Measurements from ENCODE around the gene A3GALT2.

The A3GALT2 gene

GRCh38 chr1:33320619-33321165 is at the start of gene A3GALT2:
Gene A3GALT2, minus strand, starts transcription at chr1:33321098. Its CDS starts 0 bp downstream, at chr1:33321098.
- DNase-seq: peak; percentile 44

DNA sequence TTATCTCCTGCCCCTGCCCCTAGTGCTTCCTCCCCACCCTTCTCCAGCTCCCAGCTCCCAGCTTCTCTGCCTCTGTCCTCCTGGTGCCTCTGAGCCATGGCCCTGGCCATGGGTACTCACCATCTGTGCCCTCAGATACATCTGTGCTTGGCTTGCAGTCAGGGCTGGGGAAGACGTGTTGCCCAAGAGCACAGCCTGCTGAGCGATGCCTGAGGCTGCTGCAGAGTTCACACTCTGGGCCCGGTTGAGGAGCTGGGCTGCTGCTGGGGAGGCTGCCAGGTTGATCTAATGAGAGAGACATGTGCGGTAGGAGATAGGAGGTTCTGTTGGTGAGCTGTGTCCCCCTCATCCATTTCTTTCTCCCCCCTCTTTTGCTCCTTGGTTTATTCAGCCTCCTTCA is 49.4 kb upstream of the A3GALT2 start:
- no peak for DNase-seq

GRCh38 chr1:33369764-33370163 is 48.9 kb upstream of the A3GALT2 start:
- no peak for DNase-seq

- DNase-seq: no peak
Observed at GRCh38 chr1:33369081-33369480, 48.2 kb upstream of the A3GALT2 start.

DNA sequence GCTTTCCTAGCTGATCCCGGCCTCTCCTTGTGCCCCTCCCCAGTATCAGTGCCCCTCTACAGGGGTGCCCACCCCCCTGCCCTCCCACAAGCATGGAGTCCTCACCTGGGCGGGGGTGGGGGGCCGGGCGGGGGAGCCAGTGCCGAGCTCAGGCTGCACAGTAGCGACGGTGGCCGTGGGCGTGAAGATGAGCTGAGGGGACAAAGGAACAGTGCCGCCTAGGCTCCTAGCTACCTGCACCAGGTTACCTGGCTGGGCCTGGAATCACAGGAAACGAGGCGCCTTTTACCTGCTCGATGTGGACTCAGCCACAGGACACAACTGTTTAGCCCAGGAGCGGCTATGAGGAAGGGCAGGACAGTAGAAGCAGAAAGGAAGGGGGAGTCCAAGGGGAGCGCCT is 47.5 kb upstream of the A3GALT2 start:
- DNase-seq: no peak

- peak; percentile 94 for DNase-seq
Observed at GRCh38 chr1:33367485-33368405, 46.8 kb upstream of the A3GALT2 start.

DNA sequence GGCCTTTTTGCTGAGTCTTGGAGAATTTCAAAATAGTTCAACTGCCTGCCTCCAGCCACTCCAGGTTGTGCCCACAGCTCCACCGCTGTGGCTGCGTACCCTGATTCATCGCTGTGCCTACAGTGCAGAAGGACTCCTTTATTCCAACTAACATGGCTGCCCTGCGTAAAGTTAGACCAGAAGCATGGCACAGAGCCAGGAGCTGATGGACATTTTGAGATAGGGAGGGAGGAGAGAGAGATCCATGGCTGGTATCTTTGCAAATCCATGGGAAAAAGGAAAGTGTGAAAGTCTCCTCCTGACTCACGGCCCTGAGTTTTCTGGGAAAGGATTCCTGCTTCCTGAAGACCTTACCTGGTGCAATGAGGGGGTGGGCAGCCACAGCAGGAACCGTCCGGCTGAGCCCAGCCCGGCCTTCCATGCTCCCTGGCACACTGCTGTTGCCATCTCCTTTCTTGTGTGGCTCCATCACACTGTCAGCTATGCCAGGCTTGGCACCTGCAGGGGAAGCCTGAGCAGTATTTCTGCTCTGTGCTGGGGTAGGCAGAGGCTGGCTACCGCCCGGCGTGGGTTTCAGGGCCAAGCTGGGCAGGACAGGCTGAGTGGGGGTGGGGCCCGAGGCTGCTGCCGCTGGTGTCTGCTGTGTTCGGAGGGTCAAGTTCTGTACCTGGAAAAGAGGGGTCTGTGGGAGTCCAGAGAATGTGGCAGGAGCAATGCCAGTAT is 46.0 kb upstream of the A3GALT2 start:
- no peak for DNase-seq

GRCh38 chr1:33365560-33365997 is 44.7 kb upstream of the A3GALT2 start:
- no peak for DNase-seq

DNA sequence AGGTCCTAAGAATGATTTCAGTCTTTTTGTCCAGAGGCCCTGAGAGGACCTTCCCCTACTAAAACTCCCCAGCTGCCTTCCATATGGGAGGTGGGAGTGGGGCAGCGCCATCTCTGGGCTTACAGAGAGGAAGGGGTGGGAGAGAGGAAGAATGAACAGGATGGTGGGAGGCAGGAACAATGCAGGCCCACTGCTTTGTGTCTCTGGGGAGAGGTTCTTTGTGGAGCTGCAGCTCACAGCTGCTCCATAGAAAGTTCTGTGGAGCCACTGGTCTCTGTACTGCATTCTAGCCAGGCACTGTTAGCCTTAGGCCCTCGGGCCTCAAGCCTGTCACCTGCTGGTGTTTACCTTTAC is 43.6 kb upstream of the A3GALT2 start:
- DNase-seq: no peak

DNA sequence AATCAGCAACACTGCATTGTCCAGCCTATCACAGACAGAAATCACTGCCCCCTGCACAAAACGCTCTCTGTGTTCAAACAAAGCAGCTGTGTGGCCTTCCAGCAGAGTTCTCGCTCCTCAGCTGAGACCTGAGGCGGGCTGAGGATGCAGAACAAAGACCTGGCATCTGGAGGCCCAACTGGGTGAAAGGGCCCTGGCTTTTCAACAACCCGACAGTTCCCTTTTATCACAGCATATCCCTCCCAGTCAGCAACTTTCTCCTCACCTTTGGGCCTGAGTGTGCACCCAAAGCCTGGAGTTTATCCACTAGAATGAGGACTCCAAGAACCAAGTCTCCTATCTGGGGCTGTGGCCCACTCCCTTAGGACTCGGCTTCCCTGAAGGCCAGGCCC is 42.6 kb upstream of the A3GALT2 start:
- DNase-seq: no peak

- DNase-seq: no peak
Observed at GRCh38 chr1:33363021-33363420, 42.1 kb upstream of the A3GALT2 start.

- DNase-seq: no peak
Observed at GRCh38 chr1:33361532-33362235, 40.8 kb upstream of the A3GALT2 start.

GRCh38 chr1:33360367-33360766 is 39.5 kb upstream of the A3GALT2 start:
- DNase-seq: no peak

DNA sequence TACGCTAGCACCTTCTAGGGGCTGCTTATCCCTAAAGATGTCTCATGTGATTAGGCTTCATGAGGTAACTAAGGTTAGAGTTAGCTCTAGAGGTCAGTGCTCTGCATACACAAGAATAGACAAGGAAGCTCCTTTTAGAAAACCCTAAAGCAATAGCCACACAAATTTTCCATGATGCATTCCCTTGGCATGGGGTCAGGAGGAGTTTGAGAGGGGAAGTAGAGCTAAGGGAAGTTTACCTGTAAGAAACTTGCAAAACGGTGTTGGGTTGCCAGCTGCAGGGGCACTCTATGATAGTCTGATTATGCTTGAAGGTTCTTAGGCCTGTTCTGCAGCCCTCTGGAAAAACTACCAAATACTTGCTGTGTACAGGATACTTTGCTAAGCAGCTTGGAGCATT is 39.0 kb upstream of the A3GALT2 start:
- DNase-seq: no peak

GRCh38 chr1:33358795-33359503 is 38.1 kb upstream of the A3GALT2 start:
- no peak for DNase-seq

- no peak for DNase-seq
Observed at GRCh38 chr1:33358114-33358794, 37.4 kb upstream of the A3GALT2 start.

GRCh38 chr1:33357099-33357498 is 36.2 kb upstream of the A3GALT2 start:
- no peak for DNase-seq

DNA sequence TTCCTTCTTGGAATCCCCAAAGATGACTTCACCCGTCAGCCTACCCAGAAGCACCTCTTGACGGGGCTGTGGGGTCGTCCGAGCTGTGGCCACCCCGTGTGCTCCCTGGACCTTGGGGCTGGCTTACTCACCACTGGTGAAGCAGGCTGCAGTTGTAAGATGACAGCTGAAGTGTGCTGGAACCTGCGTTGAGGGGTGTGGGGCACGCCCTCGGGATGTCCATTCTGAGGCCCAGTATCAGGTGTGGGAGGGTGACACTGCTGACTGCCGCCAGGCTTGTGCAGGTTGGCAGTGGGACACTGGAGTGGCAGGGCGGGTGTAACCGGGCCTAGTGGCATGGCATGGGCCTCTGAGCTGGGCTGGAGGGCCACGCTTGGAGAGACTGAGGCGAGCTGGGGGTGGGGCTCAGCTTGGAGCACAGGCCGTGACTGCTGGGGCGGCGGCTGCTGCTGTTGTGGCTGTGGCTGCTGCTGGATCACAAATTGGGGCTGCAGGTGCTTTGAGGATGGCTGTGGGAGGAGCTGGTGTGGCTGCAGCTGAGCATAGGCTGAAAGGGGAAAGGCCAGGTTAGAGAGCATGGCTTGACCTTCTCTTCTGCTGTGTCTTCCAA is 33.9 kb upstream of the A3GALT2 start:
- no peak for DNase-seq

GRCh38 chr1:33353531-33353930 is 32.6 kb upstream of the A3GALT2 start:
- no peak for DNase-seq

- no peak for DNase-seq
Observed at GRCh38 chr1:33351281-33351660, 30.4 kb upstream of the A3GALT2 start.

DNA sequence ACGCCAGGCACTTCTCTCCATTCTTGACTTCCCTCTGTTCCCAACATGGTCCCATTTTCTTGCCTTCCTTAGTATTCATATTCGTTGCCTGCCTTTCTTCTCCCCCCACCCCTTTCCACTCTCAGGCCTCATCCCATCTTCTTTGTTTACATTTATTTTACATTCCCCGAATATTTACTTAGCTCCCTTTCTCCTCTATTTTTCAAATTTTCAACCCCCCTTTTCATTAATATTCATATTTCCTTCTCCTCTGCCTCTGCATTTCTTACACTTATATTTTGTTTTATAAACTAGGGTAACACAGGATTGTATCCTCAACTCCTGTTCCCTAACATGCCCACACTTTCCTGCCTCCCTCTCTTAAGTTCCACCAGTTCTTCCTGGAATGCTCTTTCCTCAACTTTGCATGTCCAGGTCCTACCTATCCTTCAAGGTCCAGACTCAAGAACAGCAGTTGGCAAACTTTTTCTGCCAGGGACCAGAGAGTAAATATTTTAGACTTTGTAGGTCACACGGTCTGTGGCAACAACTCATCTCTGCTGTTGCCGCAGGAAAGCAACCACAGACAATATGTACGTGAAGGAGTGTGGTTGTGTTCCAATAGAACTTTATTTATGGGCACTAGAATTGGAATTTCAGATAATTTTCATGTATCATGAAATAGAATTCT is 29.8 kb upstream of the A3GALT2 start:
- DNase-seq: no peak
